Vagina (tissue), 2 donors: Measurements from ENCODE around the gene LMO2. TPM values are rescaled to one million over a fixed set of nuclear protein-coding genes. Genes with fewer than 3 reads are reported as not detected.

Experiments used
- DNase-seq, 2 donors: peaks; one replicate each; pipeline ENCODE4 v3.0.0-alpha.2; 2017; ENCODE audit errors: extremely low spot score in 2 of 2
- H3K27ac ChIP-seq: fragments of 200-600 bp; sonication (generic); one replicate; pipeline ENCODE4 v1.5.1; 2019
- H3K27me3 ChIP-seq: fragments of 200-600 bp; sonication (generic); one replicate; pipeline ENCODE4 v1.5.1; 2019
- H3K36me3 ChIP-seq, 2 donors: fragments of 200-600 bp; sonication (generic); one replicate each; pipeline ENCODE4 v1.5.1; 2017 to 2019
- H3K4me1 ChIP-seq: fragments of 200-600 bp; sonication (generic); one replicate; pipeline ENCODE4 v1.5.1; 2019
- H3K4me3 ChIP-seq, 2 donors: fragments of 200-600 bp; sonication (generic); 1 replicate in 1 of 2; 2 replicates in 1 of 2; pipeline ENCODE4 v1.5.1; 2016 to 2019
- H3K9me3 ChIP-seq: fragments of 200-600 bp; sonication (generic); one replicate; pipeline ENCODE4 v1.5.1; 2019
- CTCF ChIP-seq, 3 experiments: fragments of 450-650 bp in 2 of 3; fragments of 200-600 bp in 1 of 3; sonication (generic) in 1 of 3; IDR thresholded peaks; one replicate each; pipeline ENCODE4 v1.5.1; 2017 to 2019; ENCODE audit warnings: antibody characterized with exemption in 3 of 3, mild to moderate bottlenecking in 2 of 3, moderate library complexity in 2 of 3
- POLR2A ChIP-seq, 2 donors: fragments of 450-650 bp; IDR thresholded peaks; one replicate each; pipeline ENCODE4 v1.6.1; 2017; ENCODE audit warnings: antibody characterized with exemption in 2 of 2, mild to moderate bottlenecking in 2 of 2, moderate library complexity in 2 of 2
- POLR2AphosphoS5 ChIP-seq, 2 donors: sonication (generic); formaldehyde crosslinking; IDR thresholded peaks; one replicate each; pipeline ENCODE4 v1.9.0; 2017; ENCODE audit warnings: antibody characterized with exemption in 2 of 2, mild to moderate bottlenecking in 2 of 2, low read depth in 1 of 2; ENCODE audit not compliant: insufficient read depth in 1 of 2
- intact Hi-C: fragments of 100-400 bp; cut with DNase I; formaldehyde crosslinking; loops from one replicate; pipeline ENCODE4 v1.15.1; 2023
- total RNA-seq: library from RNA; depleted of rRNA; stranded (reverse); fragments of >200 nt; gene quantifications from one replicate; pipeline ENCODE4 v1.2.3, GENCODE V29; 2016

The LMO2 gene
- total RNA-seq, 1 donor from 2014 or later, result 26.5 TPM

- no peak for DNase-seq
- intact Hi-C loops, result no loop called here
- H3K9me3 ChIP-seq, result no peaks in the 10 kb centered on the region
- no peaks in the 10 kb centered on the region for H3K27me3 ChIP-seq
- no peaks in the 10 kb centered on the region for H3K36me3 ChIP-seq
- H3K4me3 ChIP-seq, result no peak overlapping the region
- peaks cover 32% of the 10 kb centered on the region for H3K4me1 ChIP-seq
- no peak overlapping the region for H3K27ac ChIP-seq
- TF ChIP-seq POLR2A (IDR thresholded peaks at IDR 0.05) (no peak), CTCF (IDR thresholded peaks at IDR 0.05) (no peak), POLR2AphosphoS5 (IDR thresholded peaks at IDR 0.05; ENCODE audit: insufficient read depth in 1 of 2, low read depth in 1 of 2) (no peak)
Observed at GRCh38 chr11:33909150-33909549, 17.3 kb upstream of the LMO2 start.

- no peaks in the 10 kb centered on the region for H3K27me3 ChIP-seq
- peaks cover 29% of the 10 kb centered on the region for H3K4me1 ChIP-seq
- intact Hi-C loops, result no loop called here
- no peak overlapping the region for H3K4me3 ChIP-seq
- no peak for DNase-seq
- H3K27ac ChIP-seq, result no peak overlapping the region
- no peaks in the 10 kb centered on the region for H3K9me3 ChIP-seq
- TF ChIP-seq POLR2A (IDR thresholded peaks at IDR 0.05), result no peak
- no peak for TF ChIP-seq POLR2AphosphoS5 (IDR thresholded peaks at IDR 0.05; ENCODE audit: insufficient read depth in 1 of 2, low read depth in 1 of 2)
- TF ChIP-seq CTCF (IDR thresholded peaks at IDR 0.05), result no peak
- H3K36me3 ChIP-seq, result no peaks in the 10 kb centered on the region
Observed at GRCh38 chr11:33907421-33907820, 15.5 kb upstream of the LMO2 start.

- TF ChIP-seq POLR2AphosphoS5 (IDR thresholded peaks at IDR 0.05; ENCODE audit: insufficient read depth in 1 of 2, low read depth in 1 of 2) (no peak), CTCF (IDR thresholded peaks at IDR 0.05) (no peak), POLR2A (IDR thresholded peaks at IDR 0.05) (no peak)
- Histone ChIP-seq H3K36me3 (no peaks in the 10 kb centered on the region), H3K9me3 (no peaks in the 10 kb centered on the region), H3K27me3 (no peaks in the 10 kb centered on the region), H3K4me3 (no peak overlapping the region), H3K4me1 (peaks cover 25% of the 10 kb centered on the region), H3K27ac (no peak overlapping the region)
- no peak for DNase-seq
- intact Hi-C loops, result no loop called here
Observed at GRCh38 chr11:33906484-33907186, 14.8 kb upstream of the LMO2 start.

- TF ChIP-seq POLR2A (IDR thresholded peaks at IDR 0.05) (no peak), CTCF (IDR thresholded peaks at IDR 0.05) (no peak), POLR2AphosphoS5 (IDR thresholded peaks at IDR 0.05; ENCODE audit: insufficient read depth in 1 of 2, low read depth in 1 of 2) (no peak)
- Histone ChIP-seq H3K36me3 (no peaks in the 10 kb centered on the region), H3K9me3 (no peaks in the 10 kb centered on the region), H3K27ac (no peak overlapping the region), H3K27me3 (no peaks in the 10 kb centered on the region), H3K4me1 (peaks cover 19% of the 10 kb centered on the region), H3K4me3 (no peak overlapping the region)
- intact Hi-C loops, result no loop called here
- no peak for DNase-seq
Observed at GRCh38 chr11:33904102-33904501, 12.2 kb upstream of the LMO2 start.

- H3K4me1 ChIP-seq, result peaks cover 51% of the 10 kb centered on the region
- no peaks in the 10 kb centered on the region for H3K9me3 ChIP-seq
- H3K4me3 ChIP-seq, result no peak overlapping the region
- TF ChIP-seq POLR2AphosphoS5 (IDR thresholded peaks at IDR 0.05; ENCODE audit: insufficient read depth in 1 of 2, low read depth in 1 of 2) (no peak), CTCF (IDR thresholded peaks at IDR 0.05) (no peak), POLR2A (IDR thresholded peaks at IDR 0.05) (no peak)
- no peaks in the 10 kb centered on the region for H3K27me3 ChIP-seq
- H3K27ac ChIP-seq, result peak overlapping the region; percentile 74
- intact Hi-C loops, result no loop called here
- H3K36me3 ChIP-seq, result no peaks in the 10 kb centered on the region
- no peak for DNase-seq
Observed at GRCh38 chr11:33900159-33900840, 8.4 kb upstream of the LMO2 start.
